K562 (cell line): ENCODE results near the gene CPLX3. TPM values are rescaled to one million over a fixed set of nuclear protein-coding genes. Genes with fewer than 3 reads are reported as not detected.

Experiments used
- ATAC-seq: fragments of 200-7000 bp; cut with Tn5 transposase; 3 replicates; pipeline ENCODE4 v1.9.1; 2020; ENCODE audit warnings: moderate library complexity
- BruUV-seq: library from RNA; stranded (reverse); fragments of 400-500 nt; replicated peaks from 2 replicates; lab custom pipeline; 2021; lab: Mats Ljungman, UMichigan
- CTCF ChIA-PET: fragments of 300-600 bp; formaldehyde crosslinking; extraction: SDS; loops from one replicate; lab custom pipeline; 2021; ENCODE audit warnings: low intra/inter-chr PET ratio; lab: Yijun Ruan, JAX
- POLR2A ChIA-PET: fragments of 300-600, 350-650 bp; sonication (Branson Sonifier 250); formaldehyde crosslinking; extraction: SDS; loops from one replicate; lab custom pipeline; 2021; ENCODE audit warnings: antibody characterized with exemption, inconsistent platforms; lab: Yijun Ruan, JAX
- DNase-seq, 4 experiments: peaks; one replicate each; pipeline versions ENCODE4 v3.0.0 to v3.0.0-alpha.2; 2011 to 2018; ENCODE audit warnings: low spot score in 3 of 4, mixed read lengths in 3 of 4; ENCODE audit errors: extremely low read depth in 1 of 4
- FAIRE-seq: peaks from 2 replicates; lab custom pipeline; 2011; peaks lifted over from hg19 to GRCh38; lab: Jason Lieb, UNC
- H2AFZ ChIP-seq: 2 replicates; pipeline ENCODE4 v1.6.0; 2011; ENCODE audit warnings: low read depth, low read length, control low read depth, inconsistent platforms
- H3K27ac ChIP-seq: fragments of 200-600 bp; 3 replicates; pipeline ENCODE4 v1.8.0; 2011; ENCODE audit warnings: low read depth, mild to moderate bottlenecking, control low read depth, inconsistent platforms, low read length, moderate library complexity, mixed read lengths; ENCODE audit errors: extremely low read depth
- H3K27me3 ChIP-seq, 2 experiments: fragments of 300-600 bp in 1 of 2; 2 replicates in 1 of 2; 3 replicates in 1 of 2; pipeline versions ENCODE4 v1.6.0 to v1.8.0; 2011; ENCODE audit warnings: inconsistent platforms in 2 of 2, low read length in 2 of 2, mild to moderate bottlenecking in 1 of 2, mixed read lengths in 1 of 2, moderate library complexity in 1 of 2; ENCODE audit not compliant: control insufficient read depth in 2 of 2, insufficient read depth in 2 of 2
- H3K36me3 ChIP-seq: fragments of 300-600 bp; 3 replicates; pipeline ENCODE4 v1.8.0; 2011; ENCODE audit warnings: mild to moderate bottlenecking, low read length, inconsistent platforms; ENCODE audit not compliant: control insufficient read depth, insufficient read depth
- H3K4me1 ChIP-seq, 2 experiments: fragments of 200-600 bp in 1 of 2; replicated peaks in 1 of 2; 2 replicates in 1 of 2; 3 replicates in 1 of 2; pipeline versions ENCODE4 v1.5.1 to v1.8.0; 2011; ENCODE audit warnings: inconsistent platforms in 2 of 2, low read length in 2 of 2, mild to moderate bottlenecking in 1 of 2, mixed read lengths in 1 of 2, moderate library complexity in 1 of 2; ENCODE audit not compliant: control insufficient read depth in 2 of 2, insufficient read depth in 2 of 2
- H3K4me2 ChIP-seq: 2 replicates; pipeline ENCODE4 v1.6.1; 2011; ENCODE audit warnings: low read length, control low read depth, inconsistent platforms, mixed read lengths; ENCODE audit not compliant: insufficient read depth
- H3K4me3 ChIP-seq: fragments of 200-600 bp; sonication (generic), shearing (Covaris generic); 2 replicates; pipeline ENCODE4 v1.5.1; 2016; ENCODE audit warnings: control low read depth, inconsistent platforms
- H3K79me2 ChIP-seq: fragments of 200-600 bp; 3 replicates; pipeline ENCODE4 v1.8.0; 2011; ENCODE audit warnings: low read length, inconsistent platforms; ENCODE audit not compliant: control insufficient read depth, insufficient read depth
- H3K9ac ChIP-seq, 2 experiments: 2 replicates each; pipeline versions ENCODE4 v1.6.0 to v1.6.1; 2011; ENCODE audit warnings: low read depth in 2 of 2, low read length in 2 of 2, control low read depth in 1 of 2, inconsistent platforms in 1 of 2, mild to moderate bottlenecking in 1 of 2, mixed read lengths in 1 of 2; ENCODE audit not compliant: insufficient read depth in 1 of 2
- H3K9me1 ChIP-seq: one replicate; pipeline ENCODE4 v1.6.0; 2011; ENCODE audit warnings: inconsistent platforms, mild to moderate bottlenecking, low read length, moderate library complexity; ENCODE audit not compliant: control insufficient read depth, insufficient read depth
- H3K9me3 ChIP-seq: replicated peaks from 2 replicates; pipeline ENCODE4 v1.5.1; 2011; ENCODE audit warnings: low read depth, low read length, inconsistent platforms; ENCODE audit not compliant: control insufficient read depth, insufficient read depth
- H4K20me1 ChIP-seq: replicated peaks from 2 replicates; pipeline ENCODE4 v1.6.1; 2011; ENCODE audit warnings: low read length, inconsistent platforms, mixed read lengths; ENCODE audit not compliant: control insufficient read depth, insufficient read depth
- CSDE1 ChIP-seq, 2 experiments: fragments of 450-650 bp; IDR thresholded peaks; 2 replicates each; pipeline ENCODE4 v1.6.1; 2016; ENCODE audit warnings: mild to moderate bottlenecking in 1 of 2
- ERF ChIP-seq: fragments of 450-650 bp; formaldehyde crosslinking; IDR thresholded peaks from 2 replicates; pipeline ENCODE4 v1.4.0; 2020; ENCODE audit warnings: mild to moderate bottlenecking, mixed read lengths
- FOXA3 ChIP-seq, 2 experiments: fragments of 450-650 bp in 1 of 2; sonication (generic) in 1 of 2; formaldehyde crosslinking; IDR thresholded peaks in 1 of 2; conservative IDR thresholded peaks in 1 of 2; 2 replicates each; pipeline versions ENCODE4 v1.4.0 to v1.8.0; 2020 to 2022; ENCODE audit warnings: mild to moderate bottlenecking in 2 of 2, missing genetic modification reagents in 1 of 2
- GTF2E2 ChIP-seq: fragments of 200-800 bp; sonication (Bioruptor generic); IDR thresholded peaks from 2 replicates; pipeline ENCODE4 v1.6.1; 2016; ENCODE audit warnings: missing genetic modification characterization, missing compliant biosample characterization
- HDAC1 ChIP-seq, 2 experiments: fragments of 450-650 bp; IDR thresholded peaks; 2 replicates each; pipeline ENCODE4 v1.6.1; 2016 to 2017; ENCODE audit warnings: inconsistent platforms in 1 of 2, mild to moderate bottlenecking in 1 of 2, moderate library complexity in 1 of 2
- HDAC2 ChIP-seq: fragments of 450-650 bp; IDR thresholded peaks from 2 replicates; pipeline ENCODE4 v1.6.1; 2016; ENCODE audit warnings: mild to moderate bottlenecking
- HEY1 ChIP-seq: fragments of 250-450 bp; sonication (Bioruptor Pico); IDR thresholded peaks from 2 replicates; pipeline ENCODE4 v1.5.0; 2020; ENCODE audit warnings: mild to moderate bottlenecking, moderate library complexity, borderline replicate concordance
- KAT7 ChIP-seq: sonication (generic); formaldehyde crosslinking; IDR thresholded peaks from 2 replicates; pipeline ENCODE4 v1.8.0; 2022; ENCODE audit warnings: missing genetic modification reagents, mild to moderate bottlenecking, borderline replicate concordance
- NFATC3 ChIP-seq: fragments of 450-650 bp; IDR thresholded peaks from 2 replicates; pipeline ENCODE4 v1.6.1; 2017; ENCODE audit warnings: mild to moderate bottlenecking
- PHF20 ChIP-seq: fragments of 450-650 bp; IDR thresholded peaks from 2 replicates; pipeline ENCODE4 v1.6.1; 2018; ENCODE audit not compliant: partially characterized antibody
- RBM17 ChIP-seq: fragments of 200-400 bp; formaldehyde crosslinking; IDR thresholded peaks from 2 replicates; pipeline ENCODE4 v1.6.1; 2017; ENCODE audit warnings: low read depth, mild to moderate bottlenecking, low read length, borderline replicate concordance
- TEAD4 ChIP-seq, 2 experiments: sonication (generic) in 1 of 2; formaldehyde crosslinking in 1 of 2; IDR thresholded peaks; 2 replicates each; pipeline versions ENCODE4 v1.6.1 to v1.8.0; 2012 to 2022; ENCODE audit warnings: borderline replicate concordance in 1 of 2, inconsistent platforms in 1 of 2, low read length in 1 of 2, mild to moderate bottlenecking in 1 of 2, missing genetic modification reagents in 1 of 2
- ZBED1 ChIP-seq: IDR thresholded peaks from 2 replicates; pipeline ENCODE4 v1.6.1; 2014
- ZNF212 ChIP-seq: fragments of 450-650 bp; formaldehyde crosslinking; IDR thresholded peaks from 2 replicates; pipeline ENCODE4 v1.4.0; 2020; ENCODE audit warnings: mild to moderate bottlenecking
- ZSCAN32 ChIP-seq: fragments of 450-650 bp; formaldehyde crosslinking; IDR thresholded peaks from 2 replicates; pipeline ENCODE4 v1.4.0; 2020; ENCODE audit warnings: mild to moderate bottlenecking, moderate library complexity
- WGBS: fragments of 100-300 bp; shearing (Covaris generic); methylation state at CpG from one replicate; pipeline ENCODE4 v1.1.6; 2016; ENCODE audit warnings: low coverage, mixed read lengths; ENCODE audit not compliant: insufficient coverage; ENCODE audit errors: missing lambda C conversion rate; 5-methylcytosine and 5-hydroxymethylcytosine counted together
- in situ Hi-C: fragments of 300-500 bp; cut with MboI; formaldehyde crosslinking; loops from 4 replicates; pipeline ENCODE4 v1.15.0; 2018; ENCODE audit warnings: inconsistent platforms, mixed read lengths
- intact Hi-C: fragments of 100-400 bp; cut with micrococcal nuclease; formaldehyde crosslinking; loops from 2 replicates; pipeline ENCODE4 v1.14.2; 2022
- polyA plus RNA-seq, 8 experiments: library from polyadenylated mRNA; depleted of rRNA in 4 of 8; stranded (reverse) in 5 of 8; unstranded in 3 of 8; fragments of >200 nt; fragmentation: Nextera tagmentation in 2 of 8; fragmentation: Illumina TruSeq in 1 of 8; extraction: Ambion mirVana in 2 of 8; extraction: Trizol in 1 of 8; gene quantifications; 2 replicates each; pipeline versions ENCODE4 v1.2.1 to v1.2.3, GENCODE V29; 2011 to 2014; ENCODE audit warnings: inconsistent platforms in 1 of 8, missing spikeins in 1 of 8
- total RNA-seq, 7 experiments: library from RNA; depleted of rRNA in 6 of 7; stranded (reverse); fragments of >200 nt in 6 of 7; fragmentation: Illumina TruSeq in 2 of 7; extraction: Trizol in 2 of 7; gene quantifications; 2 replicates each; pipeline versions ENCODE4 v1.2.1 to v1.2.3, GENCODE V29; 2011 to 2021; ENCODE audit warnings: low replicate concordance in 1 of 7
- TF ChIP-seq, protein P1 (sequence below): conservative IDR thresholded peaks from 2 replicates; pipeline ENCODE4 v1.6.1; 2011; ENCODE audit warnings: low read depth, mild to moderate bottlenecking, low read length; ENCODE audit not compliant: control insufficient read depth
- TF ChIP-seq, protein P2 (sequence below), 3 experiments: IDR thresholded peaks in 2 of 3; conservative IDR thresholded peaks in 1 of 3; 2 replicates each; pipeline ENCODE4 v1.5.1; 2011 to 2012; ENCODE audit warnings: low read length in 3 of 3, mild to moderate bottlenecking in 3 of 3, control low read depth in 2 of 3, improper control_type of control experiment in 1 of 3, inconsistent platforms in 1 of 3, low read depth in 1 of 3, mixed read lengths in 1 of 3, moderate library complexity in 1 of 3; ENCODE audit not compliant: insufficient read depth in 2 of 3
- TF ChIP-seq, protein P3 (sequence below): sonication (generic); formaldehyde crosslinking; IDR thresholded peaks from 2 replicates; pipeline ENCODE4 v1.8.0; 2022; ENCODE audit warnings: mild to moderate bottlenecking, missing genetic modification reagents

The CPLX3 gene
- total and polyA plus RNA-seq, 9 of the 15 experiments (the other 6 are each of a cell fraction or from before 2014, with no cell fraction given) = not detected

DNA sequence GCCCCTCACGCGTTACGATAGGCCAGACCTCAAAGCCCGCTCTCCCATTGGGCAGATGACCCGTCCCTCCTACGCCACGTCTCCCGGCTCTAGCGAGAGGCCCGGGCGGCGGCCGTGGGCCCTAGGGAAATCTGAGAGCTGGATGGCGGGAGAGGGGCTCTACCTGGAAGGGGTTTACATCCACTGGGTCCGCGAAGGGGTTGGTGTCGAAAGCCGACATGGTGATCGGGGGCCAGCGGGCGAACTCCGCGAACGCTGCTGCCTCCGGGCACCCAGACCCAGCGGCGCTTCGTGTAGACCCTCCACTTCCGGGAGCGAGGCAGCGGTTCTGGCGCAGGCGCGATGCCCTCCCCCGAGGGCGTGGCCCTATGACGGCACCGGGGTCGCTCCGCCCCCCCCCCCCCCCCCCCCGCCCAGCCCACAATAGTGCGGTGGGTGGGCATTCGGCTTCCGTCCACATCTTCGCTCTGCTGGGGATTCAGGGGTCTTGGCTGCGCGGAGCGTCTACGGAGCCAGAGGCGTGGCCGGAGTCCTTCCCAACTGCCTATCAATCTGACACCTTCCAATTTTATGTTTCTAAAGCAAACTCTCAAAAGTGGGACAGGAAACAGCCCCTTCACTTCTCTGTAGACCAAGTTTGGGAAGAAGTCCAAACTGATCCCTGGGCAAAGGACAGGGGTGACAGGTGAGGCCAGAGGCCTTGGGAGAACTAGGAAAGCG, 46.8 kb downstream of the CPLX3 start, which contains the start of gene SCAMP2:
Gene SCAMP2, minus strand, starts transcription at position 330 of the 720 bp plus-strand sequence. Its CDS starts 110 bp downstream, at position 220.
- POLR2A ChIA-PET = interaction anchor here (1.1 to 1.5 kb wide), 2 partner anchors 10 to 33 kb away, joined by 4 to 5 read pairs; no protein-coding TSS in a partner anchor
- Histone ChIP-seq H3K9ac (peak within 1 kb of the TSS; percentile 93 to 99), H3K4me1 (peaks cover 17 to 19% of the 10 kb centered on the region in 2 experiments; a peak in 4 of 5 replicates), H3K4me2 (peak within 1 kb of the TSS; percentile 99), H3K27ac (peak within 1 kb of the TSS; percentile 93), H3K79me2 (peaks cover 45% of the 10 kb centered on the region), H3K36me3 (peaks cover 24% of the 10 kb centered on the region), H3K9me1 (no peaks in the 10 kb centered on the region), H4K20me1 (peaks cover 10% of the 10 kb centered on the region; the same call in 1 of the 2 replicates), H3K4me3 (peak within 1 kb of the TSS; percentile 76), H2AFZ (peak within 1 kb of the TSS; percentile 98), H3K9me3 (no peaks in the 10 kb centered on the region; the same call in 1 of the 2 replicates), H3K27me3 (no peaks in the 10 kb centered on the region)
- in situ Hi-C loops = no loop called here
- FAIRE-seq = peak; percentile 85
- CTCF ChIA-PET = no interaction called here
- under 1% methylated on average over 26 of the region's 52 CpGs for WGBS
- no TSS peak for BruUV-seq
- peak; percentile 100 for ATAC-seq
- peak; percentile 95 to 98 (median 96) for DNase-seq
- intact Hi-C loops = no loop called here
- no peak for TF ChIP-seq ZNF212
- no peak for TF ChIP-seq RBM17
- TF ChIP-seq PHF20 = peak; percentile 98
- TF ChIP-seq CSDE1 (IDR thresholded peaks at IDR 0.05) = no peak
- TF ChIP-seq HDAC1 (IDR thresholded peaks at IDR 0.05) = peak in 1 of 2 experiments; percentile 90; a peak in 2 of 4 replicates
- TF ChIP-seq, protein P1, sequence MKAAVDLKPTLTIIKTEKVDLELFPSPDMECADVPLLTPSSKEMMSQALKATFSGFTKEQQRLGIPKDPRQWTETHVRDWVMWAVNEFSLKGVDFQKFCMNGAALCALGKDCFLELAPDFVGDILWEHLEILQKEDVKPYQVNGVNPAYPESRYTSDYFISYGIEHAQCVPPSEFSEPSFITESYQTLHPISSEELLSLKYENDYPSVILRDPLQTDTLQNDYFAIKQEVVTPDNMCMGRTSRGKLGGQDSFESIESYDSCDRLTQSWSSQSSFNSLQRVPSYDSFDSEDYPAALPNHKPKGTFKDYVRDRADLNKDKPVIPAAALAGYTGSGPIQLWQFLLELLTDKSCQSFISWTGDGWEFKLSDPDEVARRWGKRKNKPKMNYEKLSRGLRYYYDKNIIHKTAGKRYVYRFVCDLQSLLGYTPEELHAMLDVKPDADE = no peak
- no peak for TF ChIP-seq HEY1 (CRISPR knock-in tag)
- TF ChIP-seq, protein P2, sequence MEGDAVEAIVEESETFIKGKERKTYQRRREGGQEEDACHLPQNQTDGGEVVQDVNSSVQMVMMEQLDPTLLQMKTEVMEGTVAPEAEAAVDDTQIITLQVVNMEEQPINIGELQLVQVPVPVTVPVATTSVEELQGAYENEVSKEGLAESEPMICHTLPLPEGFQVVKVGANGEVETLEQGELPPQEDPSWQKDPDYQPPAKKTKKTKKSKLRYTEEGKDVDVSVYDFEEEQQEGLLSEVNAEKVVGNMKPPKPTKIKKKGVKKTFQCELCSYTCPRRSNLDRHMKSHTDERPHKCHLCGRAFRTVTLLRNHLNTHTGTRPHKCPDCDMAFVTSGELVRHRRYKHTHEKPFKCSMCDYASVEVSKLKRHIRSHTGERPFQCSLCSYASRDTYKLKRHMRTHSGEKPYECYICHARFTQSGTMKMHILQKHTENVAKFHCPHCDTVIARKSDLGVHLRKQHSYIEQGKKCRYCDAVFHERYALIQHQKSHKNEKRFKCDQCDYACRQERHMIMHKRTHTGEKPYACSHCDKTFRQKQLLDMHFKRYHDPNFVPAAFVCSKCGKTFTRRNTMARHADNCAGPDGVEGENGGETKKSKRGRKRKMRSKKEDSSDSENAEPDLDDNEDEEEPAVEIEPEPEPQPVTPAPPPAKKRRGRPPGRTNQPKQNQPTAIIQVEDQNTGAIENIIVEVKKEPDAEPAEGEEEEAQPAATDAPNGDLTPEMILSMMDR (IDR thresholded peaks at IDR 0.05 in 2 of 3, conservative IDR thresholded peaks at IDR 0.05 in 1 of 3; ENCODE audit: insufficient read depth in 2 of 3, low read depth in 1 of 3, low read length in 3 of 3) = no peak
- no peak for TF ChIP-seq ZBED1
- no peak for TF ChIP-seq TEAD4 (IDR thresholded peaks at IDR 0.05; ENCODE audit: low read length)
- TF ChIP-seq TEAD4 (CRISPR knock-in tag; IDR thresholded peaks at IDR 0.05; ENCODE audit: borderline replicate concordance) = no peak
- TF ChIP-seq, protein P3, sequence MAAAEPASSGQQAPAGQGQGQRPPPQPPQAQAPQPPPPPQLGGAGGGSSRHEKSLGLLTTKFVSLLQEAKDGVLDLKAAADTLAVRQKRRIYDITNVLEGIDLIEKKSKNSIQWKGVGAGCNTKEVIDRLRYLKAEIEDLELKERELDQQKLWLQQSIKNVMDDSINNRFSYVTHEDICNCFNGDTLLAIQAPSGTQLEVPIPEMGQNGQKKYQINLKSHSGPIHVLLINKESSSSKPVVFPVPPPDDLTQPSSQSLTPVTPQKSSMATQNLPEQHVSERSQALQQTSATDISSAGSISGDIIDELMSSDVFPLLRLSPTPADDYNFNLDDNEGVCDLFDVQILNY (CRISPR knock-in tag) = no peak
- 0 out of 4 replicates have a peak, but pooled peaks of 1 of the 2 experiments have one; percentile 19 for TF ChIP-seq FOXA3 (CRISPR knock-in tag; conservative IDR thresholded peaks at IDR 0.05 in 1 of 2, IDR thresholded peaks at IDR 0.05 in 1 of 2)
- peak; percentile 89 for TF ChIP-seq KAT7 (CRISPR knock-in tag)
- peak; percentile 65; the same call in 1 of the 2 replicates for TF ChIP-seq ERF
- no peak for TF ChIP-seq ZSCAN32 (CRISPR knock-in tag)
- TF ChIP-seq HDAC2 = peak; percentile 60; the same call in 1 of the 2 replicates
- no peak for TF ChIP-seq GTF2E2 (tag)
- TF ChIP-seq NFATC3 = no peak
